HCT116 (cell line): ENCODE data around the gene AGMAT. TPM values are rescaled to one million over a fixed set of nuclear protein-coding genes. Genes with fewer than 3 reads are reported as not detected.

Source experiments
- ATAC-seq: fragments of 200-7000 bp; cut with Tn5 transposase; 2 replicates; pipeline ENCODE4 v1.9.1; 2020; ENCODE audit warnings: mild to moderate bottlenecking, moderate library complexity
- BruUV-seq: library from RNA; stranded (reverse); fragments of 400-500 nt; replicated peaks from 2 replicates; lab custom pipeline; 2021; lab: Mats Ljungman, UMichigan
- CTCF ChIA-PET: fragments of 300-600 bp; sonication (Branson Sonifier 250); formaldehyde crosslinking; loops from one replicate; lab custom pipeline; 2021; ENCODE audit warnings: antibody characterized with exemption; lab: Charles Lee
- POLR2A ChIA-PET: fragments of 300-600, 350-600 bp; sonication (Branson Sonifier 250); formaldehyde crosslinking; loops from one replicate; lab custom pipeline; 2021; ENCODE audit warnings: antibody characterized with exemption; lab: Charles Lee
- RAD21 ChIA-PET, 2 experiments: fragments of 300-600 bp; sonication (Branson Sonifier 250); formaldehyde crosslinking; loops; one replicate each; lab custom pipeline; 2023; ENCODE audit warnings: low total read pairs in 2 of 2; ENCODE audit not compliant: uncharacterized antibody in 2 of 2, unreplicated experiment in 2 of 2, low non-redundant PET in 1 of 2; lab: Charles Lee
- DNase-seq: peaks from one replicate; pipeline ENCODE4 v3.0.0-alpha.2; 2010; ENCODE audit warnings: low read depth, low spot score
- H2AFZ ChIP-seq: fragments of 200-600 bp; shearing (Covaris generic), sonication (generic); 2 replicates; pipeline ENCODE4 v1.6.1; 2017; ENCODE audit warnings: low read depth, mixed run types, mixed read lengths, antibody characterized with exemption, low read length; ENCODE audit not compliant: poor library complexity, severe bottlenecking
- H3K27ac ChIP-seq: 2 replicates; pipeline ENCODE4 v1.5.1; 2012; ENCODE audit warnings: low read depth, low read length
- H3K27me3 ChIP-seq: fragments of 200-600 bp; sonication (generic); 2 replicates; pipeline ENCODE4 v1.6.1; 2016; ENCODE audit warnings: mixed run types, low read length, mixed read lengths; ENCODE audit not compliant: insufficient read depth
- H3K36me3 ChIP-seq, 2 experiments: fragments of 200-500 bp in 1 of 2; fragments of 200-600 bp in 1 of 2; sonication (Bioruptor generic) in 1 of 2; sonication (generic) in 1 of 2; 2 replicates each; pipeline versions ENCODE4 v1.5.1 to v1.6.1; 2014 to 2016; ENCODE audit warnings: low read length in 2 of 2, inconsistent platforms in 1 of 2, mixed read lengths in 1 of 2, mixed run types in 1 of 2; ENCODE audit not compliant: insufficient read depth in 2 of 2, control insufficient read depth in 1 of 2
- H3K4me1 ChIP-seq, 2 experiments: fragments of 200-600 bp in 1 of 2; sonication (generic) in 1 of 2; 2 replicates each; pipeline versions ENCODE4 v1.5.1 to v1.6.1; 2012 to 2017; ENCODE audit warnings: low read length in 2 of 2, inconsistent platforms in 1 of 2, mild to moderate bottlenecking in 1 of 2, mixed read lengths in 1 of 2, mixed run types in 1 of 2, moderate library complexity in 1 of 2; ENCODE audit not compliant: insufficient read depth in 2 of 2, control insufficient read depth in 1 of 2
- H3K4me2 ChIP-seq: fragments of 200-600 bp; sonication (generic); 2 replicates; pipeline ENCODE4 v1.6.1; 2017; ENCODE audit warnings: mixed run types, low read length, mixed read lengths
- H3K4me3 ChIP-seq, 2 experiments: fragments of 200-600 bp in 1 of 2; sonication (generic) in 1 of 2; replicated peaks in 1 of 2; 2 replicates each; pipeline ENCODE4 v1.5.1; 2011 to 2016; ENCODE audit warnings: low read length in 2 of 2, control low read depth in 1 of 2, low read depth in 1 of 2, mild to moderate bottlenecking in 1 of 2, mixed read lengths in 1 of 2, mixed run types in 1 of 2
- H3K79me2 ChIP-seq: fragments of 200-600 bp; sonication (generic); 2 replicates; pipeline ENCODE4 v1.6.1; 2017; ENCODE audit warnings: mild to moderate bottlenecking, mixed run types, low read length, moderate library complexity, mixed read lengths; ENCODE audit not compliant: insufficient read depth
- H3K9ac ChIP-seq: fragments of 200-600 bp; sonication (generic); 2 replicates; pipeline ENCODE4 v1.6.1; 2016; ENCODE audit warnings: low read length, mixed read lengths
- H3K9me2 ChIP-seq: fragments of 200-600 bp; sonication (generic), shearing (Covaris generic); 2 replicates; pipeline ENCODE4 v1.6.1; 2017; ENCODE audit warnings: mixed run types, mild to moderate bottlenecking, moderate library complexity; ENCODE audit not compliant: insufficient read depth
- H3K9me3 ChIP-seq, 2 experiments: fragments of 200-500 bp in 1 of 2; fragments of 200-600 bp in 1 of 2; sonication (Bioruptor generic) in 1 of 2; sonication (generic) in 1 of 2; 2 replicates each; pipeline ENCODE4 v1.6.1; 2014 to 2017; ENCODE audit warnings: low read length in 2 of 2, mixed read lengths in 2 of 2, inconsistent platforms in 1 of 2, low read depth in 1 of 2, mild to moderate bottlenecking in 1 of 2, mixed run types in 1 of 2, moderate library complexity in 1 of 2; ENCODE audit not compliant: control insufficient read depth in 1 of 2, insufficient read depth in 1 of 2
- H4K20me1 ChIP-seq: fragments of 200-600 bp; sonication (generic), shearing (Covaris generic); 2 replicates; pipeline ENCODE4 v1.6.1; 2017; ENCODE audit warnings: mixed run types, mild to moderate bottlenecking, moderate library complexity; ENCODE audit not compliant: insufficient read depth
- CBX3 ChIP-seq: IDR thresholded peaks from 2 replicates; pipeline ENCODE4 v1.6.1; 2012; ENCODE audit warnings: low read depth
- ELF1 ChIP-seq: IDR thresholded peaks from 2 replicates; pipeline ENCODE4 v1.6.1; 2012; ENCODE audit warnings: low read depth, borderline replicate concordance
- EZH2 ChIP-seq: fragments of 200-600 bp; sonication (generic); IDR thresholded peaks from 2 replicates; pipeline ENCODE4 v1.6.1; 2017; ENCODE audit warnings: antibody characterized with exemption, mixed run types
- EZH2phosphoT487 ChIP-seq: fragments of 200-600 bp; IDR thresholded peaks from 2 replicates; pipeline ENCODE4 v1.6.1; 2018; ENCODE audit warnings: antibody characterized with exemption, borderline replicate concordance
- FOSL1 ChIP-seq: IDR thresholded peaks from 2 replicates; pipeline ENCODE4 v1.6.1; 2012; ENCODE audit warnings: low read depth
- JUND ChIP-seq: IDR thresholded peaks from 2 replicates; pipeline ENCODE4 v1.6.1; 2012
- POLR2A ChIP-seq: IDR thresholded peaks from 2 replicates; pipeline ENCODE4 v1.7.0; 2011; ENCODE audit warnings: borderline replicate concordance; ENCODE audit not compliant: insufficient read depth, insufficient read length; ENCODE audit errors: extremely low read depth
- RAD21 ChIP-seq: IDR thresholded peaks from 2 replicates; pipeline ENCODE4 v1.6.1; 2012; ENCODE audit warnings: low read depth, mild to moderate bottlenecking
- SP1 ChIP-seq: IDR thresholded peaks from 2 replicates; pipeline ENCODE4 v1.6.1; 2012; ENCODE audit warnings: low read depth
- YY1 ChIP-seq: IDR thresholded peaks from 2 replicates; pipeline ENCODE4 v1.6.1; 2011; ENCODE audit warnings: low read length, low read depth, moderate library complexity, mild to moderate bottlenecking; ENCODE audit not compliant: insufficient replicate concordance; ENCODE audit errors: extremely low read depth
- ZFX ChIP-seq: fragments of 450-650 bp; IDR thresholded peaks from 2 replicates; pipeline ENCODE4 v1.6.1; 2017
- intact Hi-C: fragments of 100-400 bp; cut with micrococcal nuclease; formaldehyde crosslinking; loops from 2 replicates; pipeline ENCODE4 v1.10.0; 2022
- total RNA-seq: library from RNA; stranded (reverse); gene quantifications from one replicate; pipeline ENCODE4 v1.2.1, GENCODE V29; 2021; ENCODE audit not compliant: unreplicated experiment
- TF ChIP-seq, protein P1 (sequence below): IDR thresholded peaks from 2 replicates; pipeline ENCODE4 v1.6.1; 2012
- TF ChIP-seq, protein P2 (sequence below): IDR thresholded peaks from 2 replicates; pipeline ENCODE4 v1.6.1; 2011; ENCODE audit warnings: mild to moderate bottlenecking, low read length, moderate library complexity; ENCODE audit not compliant: insufficient replicate concordance; ENCODE audit errors: extremely low read depth
- TF ChIP-seq, protein P3 (sequence below): IDR thresholded peaks from 2 replicates; pipeline ENCODE4 v1.6.1; 2012
- TF ChIP-seq, protein P4 (sequence below), 3 experiments: fragments of 200-600 bp in 1 of 3; sonication (generic) in 1 of 3; IDR thresholded peaks in 2 of 3; conservative IDR thresholded peaks in 1 of 3; 2 replicates each; pipeline ENCODE4 v1.5.1; 2012 to 2017; ENCODE audit warnings: low read depth in 2 of 3, low read length in 2 of 3, antibody characterized with exemption in 1 of 3, borderline replicate concordance in 1 of 3, control low read depth in 1 of 3, mild to moderate bottlenecking in 1 of 3, mixed read lengths in 1 of 3, mixed run types in 1 of 3, moderate library complexity in 1 of 3; ENCODE audit not compliant: insufficient read depth in 1 of 3

AGMAT gene
- total RNA-seq, 1 experiment from 2014 or later = not detected

DNA sequence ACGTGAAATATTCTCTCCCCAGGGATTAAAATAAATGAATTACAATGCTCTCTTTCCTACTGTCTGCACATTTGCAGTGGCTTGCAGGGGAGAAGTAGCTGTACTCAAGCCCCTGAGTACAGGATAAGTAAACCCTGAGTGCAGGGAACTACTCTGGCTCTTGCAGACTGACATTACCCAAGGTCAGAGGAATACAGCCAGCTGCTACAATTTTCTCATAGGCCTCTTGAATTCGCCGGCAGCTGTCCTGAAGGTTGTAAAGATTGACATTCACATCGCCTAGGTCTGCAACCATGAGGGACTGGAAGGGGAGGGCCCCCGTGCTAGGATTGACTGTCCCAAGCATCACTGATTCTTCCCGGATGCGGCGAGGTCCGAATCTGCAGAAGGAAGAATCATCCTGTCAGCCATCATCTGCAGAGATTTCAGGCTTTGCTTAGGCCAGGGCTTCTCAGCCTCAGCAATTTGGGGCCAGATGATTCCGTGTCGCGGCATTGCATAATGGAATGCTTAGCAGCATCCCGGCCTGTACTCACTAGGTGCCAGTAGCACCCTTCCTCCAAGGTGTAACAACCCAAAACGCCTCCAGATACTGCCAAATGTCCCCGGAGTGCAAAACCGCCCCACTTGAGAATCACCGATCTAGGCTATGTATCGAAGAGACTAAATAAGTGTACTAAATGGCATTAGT is 1.7 kb downstream of the AGMAT start:
- DNase-seq (no peak), ATAC-seq (no peak)
- Histone ChIP-seq H3K4me1 (no peaks in the 10 kb centered on the region), H3K79me2 (no peaks in the 10 kb centered on the region), H3K27ac (no peak overlapping the region), H4K20me1 (no peaks in the 10 kb centered on the region), H3K9me2 (no peaks in the 10 kb centered on the region), H3K9ac (no peak overlapping the region), H3K36me3 (no peaks in the 10 kb centered on the region), H3K4me2 (no peak overlapping the region), H3K27me3 (no peaks in the 10 kb centered on the region), H3K4me3 (no peak overlapping the region), H2AFZ (no peak overlapping the region), H3K9me3 (no peaks in the 10 kb centered on the region)
- TF ChIP-seq JUND (no peak), RAD21 (no peak), FOSL1 (no peak), SP1 (no peak), ELF1 (no peak), EZH2 (no peak), POLR2A (no peak), ZFX (no peak), CBX3 (no peak), EZH2phosphoT487 (no peak), YY1 (no peak)
- TF ChIP-seq, protein P1, sequence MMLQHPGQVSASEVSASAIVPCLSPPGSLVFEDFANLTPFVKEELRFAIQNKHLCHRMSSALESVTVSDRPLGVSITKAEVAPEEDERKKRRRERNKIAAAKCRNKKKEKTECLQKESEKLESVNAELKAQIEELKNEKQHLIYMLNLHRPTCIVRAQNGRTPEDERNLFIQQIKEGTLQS = no peak
- TF ChIP-seq, protein P2, sequence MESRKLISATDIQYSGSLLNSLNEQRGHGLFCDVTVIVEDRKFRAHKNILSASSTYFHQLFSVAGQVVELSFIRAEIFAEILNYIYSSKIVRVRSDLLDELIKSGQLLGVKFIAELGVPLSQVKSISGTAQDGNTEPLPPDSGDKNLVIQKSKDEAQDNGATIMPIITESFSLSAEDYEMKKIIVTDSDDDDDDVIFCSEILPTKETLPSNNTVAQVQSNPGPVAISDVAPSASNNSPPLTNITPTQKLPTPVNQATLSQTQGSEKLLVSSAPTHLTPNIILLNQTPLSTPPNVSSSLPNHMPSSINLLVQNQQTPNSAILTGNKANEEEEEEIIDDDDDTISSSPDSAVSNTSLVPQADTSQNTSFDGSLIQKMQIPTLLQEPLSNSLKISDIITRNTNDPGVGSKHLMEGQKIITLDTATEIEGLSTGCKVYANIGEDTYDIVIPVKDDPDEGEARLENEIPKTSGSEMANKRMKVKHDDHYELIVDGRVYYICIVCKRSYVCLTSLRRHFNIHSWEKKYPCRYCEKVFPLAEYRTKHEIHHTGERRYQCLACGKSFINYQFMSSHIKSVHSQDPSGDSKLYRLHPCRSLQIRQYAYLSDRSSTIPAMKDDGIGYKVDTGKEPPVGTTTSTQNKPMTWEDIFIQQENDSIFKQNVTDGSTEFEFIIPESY = no peak
- TF ChIP-seq, protein P3, sequence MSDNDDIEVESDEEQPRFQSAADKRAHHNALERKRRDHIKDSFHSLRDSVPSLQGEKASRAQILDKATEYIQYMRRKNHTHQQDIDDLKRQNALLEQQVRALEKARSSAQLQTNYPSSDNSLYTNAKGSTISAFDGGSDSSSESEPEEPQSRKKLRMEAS = no peak
- TF ChIP-seq, protein P4, sequence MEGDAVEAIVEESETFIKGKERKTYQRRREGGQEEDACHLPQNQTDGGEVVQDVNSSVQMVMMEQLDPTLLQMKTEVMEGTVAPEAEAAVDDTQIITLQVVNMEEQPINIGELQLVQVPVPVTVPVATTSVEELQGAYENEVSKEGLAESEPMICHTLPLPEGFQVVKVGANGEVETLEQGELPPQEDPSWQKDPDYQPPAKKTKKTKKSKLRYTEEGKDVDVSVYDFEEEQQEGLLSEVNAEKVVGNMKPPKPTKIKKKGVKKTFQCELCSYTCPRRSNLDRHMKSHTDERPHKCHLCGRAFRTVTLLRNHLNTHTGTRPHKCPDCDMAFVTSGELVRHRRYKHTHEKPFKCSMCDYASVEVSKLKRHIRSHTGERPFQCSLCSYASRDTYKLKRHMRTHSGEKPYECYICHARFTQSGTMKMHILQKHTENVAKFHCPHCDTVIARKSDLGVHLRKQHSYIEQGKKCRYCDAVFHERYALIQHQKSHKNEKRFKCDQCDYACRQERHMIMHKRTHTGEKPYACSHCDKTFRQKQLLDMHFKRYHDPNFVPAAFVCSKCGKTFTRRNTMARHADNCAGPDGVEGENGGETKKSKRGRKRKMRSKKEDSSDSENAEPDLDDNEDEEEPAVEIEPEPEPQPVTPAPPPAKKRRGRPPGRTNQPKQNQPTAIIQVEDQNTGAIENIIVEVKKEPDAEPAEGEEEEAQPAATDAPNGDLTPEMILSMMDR (IDR thresholded peaks at IDR 0.05 in 2 of 3, conservative IDR thresholded peaks at IDR 0.05 in 1 of 3; ENCODE audit: borderline replicate concordance in 1 of 3, insufficient read depth in 1 of 3, low read depth in 2 of 3, low read length in 2 of 3) = no peak
- ChIA-PET CTCF (no interaction called here), POLR2A (no interaction called here), RAD21 (no interaction called here)
- no TSS peak for BruUV-seq
- intact Hi-C loops = no loop called here
